CD4-positive, alpha-beta T cell treated with Interleukin-17A for 1 hour (primary cell): ENCODE data around the gene INHBA.

Source experiments
- DNase-seq: peaks from one replicate; pipeline ENCODE4 v3.0.0-alpha.2; 2020

The INHBA gene

GRCh38 chr7:41685684-41686083 is 17.2 kb downstream of the INHBA start:
- no peak for DNase-seq

- no peak for DNase-seq
Measured at GRCh38 chr7:41682422-41682821, 20.5 kb downstream of the INHBA start.

GRCh38 chr7:41679566-41679965 is 23.3 kb downstream of the INHBA start:
- no peak for DNase-seq

GRCh38 chr7:41674505-41675023 is 28.3 kb downstream of the INHBA start:
- no peak for DNase-seq

- no peak for DNase-seq
Measured at GRCh38 chr7:41661596-41661995, 41.3 kb downstream of the INHBA start.

GRCh38 chr7:41659539-41659938 is 43.4 kb downstream of the INHBA start:
- no peak for DNase-seq

GRCh38 chr7:41656366-41656765 is 46.5 kb downstream of the INHBA start:
- DNase-seq: no peak

GRCh38 chr7:41655426-41655825 is 47.5 kb downstream of the INHBA start:
- no peak for DNase-seq

- DNase-seq: no peak
Measured at GRCh38 chr7:41652267-41652666, 50.6 kb downstream of the INHBA start.

GRCh38 chr7:41648501-41648900 is 54.4 kb downstream of the INHBA start:
- no peak for DNase-seq

GRCh38 chr7:41643616-41644015 is 59.3 kb downstream of the INHBA start:
- DNase-seq: no peak

- no peak for DNase-seq
Measured at GRCh38 chr7:41641665-41642014, 61.2 kb downstream of the INHBA start.

- DNase-seq: no peak
Measured at GRCh38 chr7:41641011-41641664, 61.8 kb downstream of the INHBA start.

GRCh38 chr7:41640487-41640886 is 62.4 kb downstream of the INHBA start:
- no peak for DNase-seq

- DNase-seq: no peak
Measured at GRCh38 chr7:41637049-41637448, 65.8 kb downstream of the INHBA start.
